Measurements from ENCODE around the gene CCDC85B. TPM values are rescaled to one million over a fixed set of nuclear protein-coding genes. Genes with fewer than 3 reads are reported as not detected.
A peak's percentile ranks its signal among the peaks of the same experiment; 100 is the strongest.

The CCDC85B gene
- total and polyA plus RNA-seq, 2 experiments from 2014 or later, result 80.2 to 83.4 TPM

DNA sequence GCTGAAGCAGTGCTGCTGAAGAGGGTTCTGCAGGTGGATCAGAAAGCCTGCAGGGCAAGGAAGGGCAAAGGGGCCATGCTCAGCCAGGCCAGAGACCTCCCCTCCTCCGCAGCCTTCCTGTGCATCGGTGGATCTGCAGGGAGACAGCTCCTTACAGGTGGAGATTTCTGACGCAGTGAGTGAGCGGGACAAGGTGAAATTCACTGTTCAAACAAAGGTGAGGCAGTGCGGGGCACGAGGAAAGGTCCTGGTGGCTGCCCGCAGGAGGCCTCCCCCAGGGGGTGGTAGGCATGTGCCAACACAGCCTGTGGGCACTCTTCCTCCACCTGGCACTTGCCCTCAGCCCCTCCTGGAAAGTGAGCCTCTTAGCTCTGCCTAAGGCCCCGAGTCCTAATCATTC is 41.1 kb upstream of the CCDC85B start:
- no peak for DNase-seq (ENCODE audit: low read depth in 1 of 2, low spot score in 1 of 2)
- Histone ChIP-seq H3K9me3 (ENCODE audit: low read depth) (no peaks in the 10 kb centered on the region), H3K36me3 (peaks cover 15% of the 10 kb centered on the region), H3K4me3 (no peak overlapping the region), H3K4me1 (ENCODE audit: low read depth) (no peaks in the 10 kb centered on the region), H3K27ac (no peak overlapping the region), H3K27me3 (no peaks in the 10 kb centered on the region)
- TF ChIP-seq, protein P1, sequence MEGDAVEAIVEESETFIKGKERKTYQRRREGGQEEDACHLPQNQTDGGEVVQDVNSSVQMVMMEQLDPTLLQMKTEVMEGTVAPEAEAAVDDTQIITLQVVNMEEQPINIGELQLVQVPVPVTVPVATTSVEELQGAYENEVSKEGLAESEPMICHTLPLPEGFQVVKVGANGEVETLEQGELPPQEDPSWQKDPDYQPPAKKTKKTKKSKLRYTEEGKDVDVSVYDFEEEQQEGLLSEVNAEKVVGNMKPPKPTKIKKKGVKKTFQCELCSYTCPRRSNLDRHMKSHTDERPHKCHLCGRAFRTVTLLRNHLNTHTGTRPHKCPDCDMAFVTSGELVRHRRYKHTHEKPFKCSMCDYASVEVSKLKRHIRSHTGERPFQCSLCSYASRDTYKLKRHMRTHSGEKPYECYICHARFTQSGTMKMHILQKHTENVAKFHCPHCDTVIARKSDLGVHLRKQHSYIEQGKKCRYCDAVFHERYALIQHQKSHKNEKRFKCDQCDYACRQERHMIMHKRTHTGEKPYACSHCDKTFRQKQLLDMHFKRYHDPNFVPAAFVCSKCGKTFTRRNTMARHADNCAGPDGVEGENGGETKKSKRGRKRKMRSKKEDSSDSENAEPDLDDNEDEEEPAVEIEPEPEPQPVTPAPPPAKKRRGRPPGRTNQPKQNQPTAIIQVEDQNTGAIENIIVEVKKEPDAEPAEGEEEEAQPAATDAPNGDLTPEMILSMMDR (IDR thresholded peaks at IDR 0.05; ENCODE audit: low read depth, low read length), result no peak

DNA sequence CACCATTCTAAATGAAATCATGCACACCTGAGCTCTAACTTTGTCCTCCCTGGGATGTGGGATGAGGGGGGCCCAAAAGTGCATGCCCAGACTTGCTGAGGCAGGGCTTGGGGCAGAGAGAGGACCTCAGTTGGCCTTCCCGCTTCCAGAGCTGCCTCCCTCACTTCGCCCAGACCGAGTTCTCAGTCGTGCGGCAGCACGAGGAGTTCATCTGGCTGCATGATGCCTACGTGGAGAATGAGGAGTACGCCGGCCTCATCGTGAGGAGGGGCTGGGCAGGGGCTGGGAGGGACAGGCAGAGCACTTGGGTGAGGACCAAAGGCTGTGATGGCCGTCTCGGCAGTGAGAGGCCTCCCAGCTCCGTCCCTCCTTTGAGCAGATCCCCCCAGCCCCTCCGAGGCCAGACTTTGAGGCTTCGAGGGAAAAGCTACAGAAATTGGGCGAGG is 40.7 kb upstream of the CCDC85B start:
- no peak overlapping the region for H3K4me3 ChIP-seq
- H3K4me1 ChIP-seq (ENCODE audit: low read depth), result no peaks in the 10 kb centered on the region
- H3K36me3 ChIP-seq, result peaks cover 20% of the 10 kb centered on the region
- no peaks in the 10 kb centered on the region for H3K27me3 ChIP-seq
- DNase-seq (ENCODE audit: low read depth in 1 of 2, low spot score in 1 of 2), result no peak
- H3K9me3 ChIP-seq (ENCODE audit: low read depth), result no peaks in the 10 kb centered on the region
- TF ChIP-seq, protein P1 (IDR thresholded peaks at IDR 0.05; ENCODE audit: low read depth, low read length), result no peak
- H3K27ac ChIP-seq, result no peak overlapping the region

DNA sequence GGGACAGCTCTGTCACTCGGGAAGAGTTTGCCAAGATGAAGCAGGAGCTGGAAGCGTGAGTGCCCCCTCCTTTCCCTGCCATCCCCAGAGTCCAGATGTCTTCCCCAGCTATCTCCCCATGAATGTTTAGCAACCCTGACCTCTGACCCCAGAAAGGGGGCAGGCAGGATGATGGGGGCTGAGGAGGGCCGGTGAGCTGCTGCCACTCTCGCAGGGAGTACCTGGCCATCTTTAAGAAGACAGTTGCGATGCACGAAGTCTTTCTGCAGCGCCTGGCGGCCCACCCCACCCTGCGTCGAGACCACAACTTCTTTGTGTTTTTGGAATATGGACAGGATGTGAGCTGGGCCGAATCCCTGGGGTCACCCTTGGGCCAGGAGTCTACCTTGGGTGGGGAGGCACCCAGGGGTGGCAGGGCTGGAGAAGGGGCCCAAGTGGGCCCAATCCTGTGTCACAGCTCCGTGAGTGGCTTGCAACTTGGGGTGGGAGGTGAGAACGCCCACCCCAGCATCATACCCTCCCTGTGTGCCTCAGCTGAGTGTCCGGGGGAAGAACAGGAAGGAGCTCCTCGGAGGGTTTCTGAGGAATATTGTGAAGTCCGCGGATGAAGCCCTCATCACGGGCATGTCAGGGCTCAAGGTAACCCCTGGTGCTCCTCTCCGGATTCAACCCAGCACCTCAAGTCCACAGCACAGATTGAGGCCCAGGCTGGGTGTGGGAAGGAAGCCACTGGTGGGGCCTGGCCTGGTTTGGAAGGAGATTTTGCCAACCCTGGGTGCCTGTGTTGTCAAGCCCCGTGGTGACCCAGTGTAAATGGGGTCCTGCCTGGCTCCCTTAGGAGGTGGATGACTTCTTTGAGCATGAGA is 40.0 kb upstream of the CCDC85B start:
- TF ChIP-seq, protein P1 (IDR thresholded peaks at IDR 0.05; ENCODE audit: low read depth, low read length), result no peak
- Histone ChIP-seq H3K9me3 (ENCODE audit: low read depth) (no peaks in the 10 kb centered on the region), H3K4me3 (no peak overlapping the region), H3K27ac (no peak overlapping the region), H3K36me3 (peaks cover 26% of the 10 kb centered on the region), H3K4me1 (ENCODE audit: low read depth) (no peaks in the 10 kb centered on the region), H3K27me3 (no peaks in the 10 kb centered on the region)
- DNase-seq (ENCODE audit: low read depth in 1 of 2, low spot score in 1 of 2), result no peak

DNA sequence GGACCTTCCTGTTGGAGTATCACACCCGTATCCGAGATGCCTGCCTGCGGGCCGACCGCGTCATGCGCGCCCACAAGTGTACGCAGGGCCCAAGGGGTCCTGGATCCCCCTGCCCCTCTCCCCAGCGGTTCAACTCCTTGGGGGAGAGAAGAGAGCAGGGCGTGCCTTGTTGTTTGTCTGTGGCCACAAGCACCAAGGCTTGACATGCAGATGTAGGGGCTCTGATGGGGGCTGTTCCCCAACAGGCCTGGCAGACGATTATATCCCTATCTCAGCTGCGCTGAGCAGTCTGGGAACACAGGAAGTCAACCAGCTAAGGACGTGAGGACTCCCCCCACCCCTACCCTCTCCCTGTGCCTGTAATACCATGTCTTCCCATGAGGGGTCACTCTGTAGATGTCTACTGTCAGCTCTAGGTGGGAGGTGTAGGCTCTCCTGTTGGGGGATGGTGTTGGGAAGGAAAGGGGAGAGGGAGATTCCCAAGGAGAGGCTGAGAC is 39.3 kb upstream of the CCDC85B start:
- H3K27me3 ChIP-seq, result no peaks in the 10 kb centered on the region
- peaks cover 33% of the 10 kb centered on the region for H3K36me3 ChIP-seq
- no peak overlapping the region for H3K27ac ChIP-seq
- no peaks in the 10 kb centered on the region for H3K9me3 ChIP-seq (ENCODE audit: low read depth)
- H3K4me3 ChIP-seq, result no peak overlapping the region
- TF ChIP-seq, protein P1 (IDR thresholded peaks at IDR 0.05; ENCODE audit: low read depth, low read length), result peak; percentile 65
- H3K4me1 ChIP-seq (ENCODE audit: low read depth), result no peaks in the 10 kb centered on the region
- DNase-seq (ENCODE audit: low read depth in 1 of 2, low spot score in 1 of 2), result peak in 1 of 2 donors; percentile 37

DNA sequence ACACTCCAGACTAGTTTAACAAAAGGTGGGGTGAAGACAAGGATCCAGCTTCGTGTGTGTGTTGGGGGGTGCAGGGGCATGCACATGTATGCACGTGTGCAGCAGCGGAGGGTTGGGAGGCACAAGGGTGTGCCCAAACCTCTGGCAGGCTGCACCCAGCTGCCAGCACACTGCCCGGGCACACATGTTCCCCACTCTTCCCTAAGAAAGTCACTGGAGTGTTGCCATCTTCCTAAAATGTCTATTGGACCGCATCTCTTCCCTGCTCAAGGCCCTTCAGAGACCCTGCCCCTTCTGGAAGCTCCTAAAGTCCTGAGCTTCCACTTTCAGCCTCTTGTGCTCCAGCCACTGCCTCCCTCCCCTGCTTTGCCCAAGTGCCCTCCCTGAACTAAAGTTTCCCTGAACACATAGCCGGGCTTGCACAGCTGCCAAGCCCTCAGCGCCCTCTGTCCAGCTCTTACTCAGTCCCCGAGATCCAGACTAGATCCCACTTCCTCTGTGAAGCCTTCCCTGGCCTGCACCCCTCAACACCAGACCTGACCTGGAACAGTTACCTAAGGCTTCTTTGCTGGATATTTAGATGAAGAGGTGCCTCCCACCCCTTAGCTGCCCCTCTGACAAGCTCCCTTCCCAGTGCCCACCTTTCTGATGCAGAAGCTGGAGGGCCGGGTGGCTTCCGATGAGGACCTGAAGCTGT is 38.5 kb upstream of the CCDC85B start:
- TF ChIP-seq, protein P1 (IDR thresholded peaks at IDR 0.05; ENCODE audit: low read depth, low read length), result no peak
- H3K27ac ChIP-seq, result peak overlapping the region; percentile 14
- DNase-seq (ENCODE audit: low read depth in 1 of 2, low spot score in 1 of 2), result no peak
- H3K4me1 ChIP-seq (ENCODE audit: low read depth), result peaks cover 5% of the 10 kb centered on the region
- H3K27me3 ChIP-seq, result no peaks in the 10 kb centered on the region
- peaks cover 33% of the 10 kb centered on the region for H3K36me3 ChIP-seq
- H3K4me3 ChIP-seq, result no peak overlapping the region
- no peaks in the 10 kb centered on the region for H3K9me3 ChIP-seq (ENCODE audit: low read depth)

Data from cardiac muscle cell (in vitro differentiated cells and primary cell).